ENCODE results near the gene SMAD6. TPM values are rescaled to one million over a fixed set of nuclear protein-coding genes. Genes with fewer than 3 reads are reported as not detected.

Gene SMAD6
- total RNA-seq, 2 donors from 2014 or later: 14.0 to 25.4 TPM

DNA sequence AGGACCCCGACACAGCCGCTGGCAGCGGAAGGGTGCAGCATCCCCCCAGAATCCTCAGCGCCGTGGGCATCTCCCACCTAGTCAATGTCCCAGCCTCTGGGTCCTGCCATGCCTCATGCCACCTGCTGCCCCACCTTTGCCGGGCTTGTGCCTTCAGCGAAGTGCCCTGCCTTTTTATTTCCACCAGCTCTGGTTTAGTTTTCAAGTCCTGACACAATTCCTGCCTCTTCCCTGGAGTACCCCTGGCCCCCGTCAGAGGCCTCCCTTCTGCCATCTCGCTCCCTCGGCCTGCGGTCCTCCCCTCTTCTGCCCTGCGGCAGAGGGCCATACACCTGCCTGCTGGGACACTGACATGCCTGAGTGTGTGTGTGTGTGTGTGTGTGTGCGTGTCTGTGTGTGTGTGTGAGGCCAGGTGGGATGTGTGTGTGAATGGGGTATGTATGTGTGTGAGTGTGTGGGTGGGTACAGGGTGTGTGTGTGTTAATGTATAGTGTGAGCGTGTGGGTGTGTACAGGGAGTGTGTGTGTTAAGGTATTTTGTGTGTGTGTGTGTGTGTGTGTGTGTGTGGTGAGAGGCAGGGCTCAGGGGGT lies 129.9 kb downstream of the SMAD6 start:
- no peaks in the 10 kb centered on the region for H3K9me3 ChIP-seq
- no peak overlapping the region for H3K4me3 ChIP-seq
- ATAC-seq (no peak), DNase-seq (no peak)
- 93 to 94% methylated on average over 10 to 13 of the region's 14 CpGs for WGBS, 2 donors
- intact Hi-C loops (cut with DNase I): loop anchor here (5.0 kb wide), 1 partner anchor 50 kb away; no protein-coding TSS in a partner anchor
- H3K27ac ChIP-seq: no peak overlapping the region
- H3K27me3 ChIP-seq: no peaks in the 10 kb centered on the region
- no peak for TF ChIP-seq POLR2A (IDR thresholded peaks at IDR 0.05)
- TF ChIP-seq, protein P1, sequence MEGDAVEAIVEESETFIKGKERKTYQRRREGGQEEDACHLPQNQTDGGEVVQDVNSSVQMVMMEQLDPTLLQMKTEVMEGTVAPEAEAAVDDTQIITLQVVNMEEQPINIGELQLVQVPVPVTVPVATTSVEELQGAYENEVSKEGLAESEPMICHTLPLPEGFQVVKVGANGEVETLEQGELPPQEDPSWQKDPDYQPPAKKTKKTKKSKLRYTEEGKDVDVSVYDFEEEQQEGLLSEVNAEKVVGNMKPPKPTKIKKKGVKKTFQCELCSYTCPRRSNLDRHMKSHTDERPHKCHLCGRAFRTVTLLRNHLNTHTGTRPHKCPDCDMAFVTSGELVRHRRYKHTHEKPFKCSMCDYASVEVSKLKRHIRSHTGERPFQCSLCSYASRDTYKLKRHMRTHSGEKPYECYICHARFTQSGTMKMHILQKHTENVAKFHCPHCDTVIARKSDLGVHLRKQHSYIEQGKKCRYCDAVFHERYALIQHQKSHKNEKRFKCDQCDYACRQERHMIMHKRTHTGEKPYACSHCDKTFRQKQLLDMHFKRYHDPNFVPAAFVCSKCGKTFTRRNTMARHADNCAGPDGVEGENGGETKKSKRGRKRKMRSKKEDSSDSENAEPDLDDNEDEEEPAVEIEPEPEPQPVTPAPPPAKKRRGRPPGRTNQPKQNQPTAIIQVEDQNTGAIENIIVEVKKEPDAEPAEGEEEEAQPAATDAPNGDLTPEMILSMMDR (IDR thresholded peaks at IDR 0.05): no peak
- no peaks in the 10 kb centered on the region for H3K36me3 ChIP-seq (replicated peaks in 1 of 2; ENCODE audit: insufficient read depth in 1 of 2, low read depth in 2 of 2)
- H3K4me1 ChIP-seq: no peaks in the 10 kb centered on the region

Other genes with a start within 250 kb of the SMAD6 start
- 10 to 100 TPM; 13.5 to 14.5 TPM for gene SNAPC5, start 204.5 kb upstream of the SMAD6 start, total RNA-seq
- gene RPL4, start 197.4 kb upstream of the SMAD6 start, total RNA-seq: 1,000 to 10,000 TPM in 1 of 2 donors, 100 to 1,000 TPM in 1; 789 to 1,823 TPM
- 1 to 10 TPM in 1 of 2 donors, under 1 TPM in 1; 0.99 to 1.8 TPM for gene ZWILCH, start 196.9 kb upstream of the SMAD6 start, total RNA-seq
- not detected for gene LCTL, start 136.2 kb upstream of the SMAD6 start, total RNA-seq

Measured in body of pancreas (tissue), 4 donors.